ENCODE data around the gene SPATA31E1. TPM values are rescaled to one million over a fixed set of nuclear protein-coding genes. Genes with fewer than 3 reads are reported as not detected.

SPATA31E1 gene
- total RNA-seq, 6 donors from 2014 or later = not detected

DNA sequence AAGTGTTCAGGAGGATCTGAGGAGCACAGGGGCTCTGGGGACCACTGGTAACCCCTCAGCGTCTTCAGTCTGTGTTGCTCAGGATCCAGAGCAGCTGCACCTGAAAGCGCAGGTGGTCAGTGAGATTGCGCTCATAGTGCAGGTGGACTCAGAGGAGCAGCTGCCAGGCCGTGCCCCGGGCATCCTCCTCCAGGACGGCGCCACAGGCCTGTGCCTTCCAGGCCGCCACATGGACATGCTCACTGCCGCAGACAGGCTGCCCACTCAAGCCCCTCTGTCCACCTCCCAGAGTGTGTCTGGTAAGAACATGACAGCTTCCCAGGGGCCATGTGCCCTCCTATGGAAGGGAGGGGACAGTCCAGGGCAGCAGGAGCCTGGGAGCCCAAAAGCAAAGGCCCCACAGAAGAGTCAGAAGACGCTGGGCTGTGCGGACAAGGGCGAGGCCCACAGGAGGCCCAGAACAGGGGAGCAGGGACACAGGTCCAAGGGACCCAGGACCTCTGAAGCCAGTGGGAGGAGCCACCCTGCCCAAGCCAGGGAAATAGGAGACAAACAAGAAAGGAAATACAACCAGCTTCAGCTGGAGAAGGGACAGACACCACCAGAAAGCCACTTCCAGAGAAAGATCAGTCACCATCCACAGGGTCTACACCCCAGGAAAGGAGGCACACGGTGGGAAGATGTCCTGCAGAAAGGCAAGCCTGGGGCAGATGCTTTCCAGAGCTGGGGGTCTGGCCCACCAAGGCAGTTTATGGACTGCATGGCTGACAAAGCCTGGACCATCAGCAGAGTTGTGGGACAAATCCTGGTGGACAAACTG, 5.2 kb downstream of the SPATA31E1 start:
- Histone ChIP-seq H3K36me3 (no peaks in the 10 kb centered on the region), H3K4me3 (no peak overlapping the region), H3K27ac (no peak overlapping the region), H3K27me3 (no peaks in the 10 kb centered on the region), H3K9me3 (no peaks in the 10 kb centered on the region), H3K4me1 (no peaks in the 10 kb centered on the region)
- ATAC-seq (ENCODE audit: low FRiP score in 2 of 2) (peak in 1 of 2 donors; percentile 3), DNase-seq (peak in 1 of 2 donors; percentile 59)
- 87% methylated on average over 6 to 7 of the region's 13 CpGs for WGBS, 2 donors
- TF ChIP-seq, protein P1, sequence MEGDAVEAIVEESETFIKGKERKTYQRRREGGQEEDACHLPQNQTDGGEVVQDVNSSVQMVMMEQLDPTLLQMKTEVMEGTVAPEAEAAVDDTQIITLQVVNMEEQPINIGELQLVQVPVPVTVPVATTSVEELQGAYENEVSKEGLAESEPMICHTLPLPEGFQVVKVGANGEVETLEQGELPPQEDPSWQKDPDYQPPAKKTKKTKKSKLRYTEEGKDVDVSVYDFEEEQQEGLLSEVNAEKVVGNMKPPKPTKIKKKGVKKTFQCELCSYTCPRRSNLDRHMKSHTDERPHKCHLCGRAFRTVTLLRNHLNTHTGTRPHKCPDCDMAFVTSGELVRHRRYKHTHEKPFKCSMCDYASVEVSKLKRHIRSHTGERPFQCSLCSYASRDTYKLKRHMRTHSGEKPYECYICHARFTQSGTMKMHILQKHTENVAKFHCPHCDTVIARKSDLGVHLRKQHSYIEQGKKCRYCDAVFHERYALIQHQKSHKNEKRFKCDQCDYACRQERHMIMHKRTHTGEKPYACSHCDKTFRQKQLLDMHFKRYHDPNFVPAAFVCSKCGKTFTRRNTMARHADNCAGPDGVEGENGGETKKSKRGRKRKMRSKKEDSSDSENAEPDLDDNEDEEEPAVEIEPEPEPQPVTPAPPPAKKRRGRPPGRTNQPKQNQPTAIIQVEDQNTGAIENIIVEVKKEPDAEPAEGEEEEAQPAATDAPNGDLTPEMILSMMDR (IDR thresholded peaks at IDR 0.05) = no peak
- no peak for TF ChIP-seq POLR2A (IDR thresholded peaks at IDR 0.05)
- no peak for TF ChIP-seq POLR2AphosphoS5 (IDR thresholded peaks at IDR 0.05)
- TF ChIP-seq EP300 (IDR thresholded peaks at IDR 0.05) = no peak

DNA sequence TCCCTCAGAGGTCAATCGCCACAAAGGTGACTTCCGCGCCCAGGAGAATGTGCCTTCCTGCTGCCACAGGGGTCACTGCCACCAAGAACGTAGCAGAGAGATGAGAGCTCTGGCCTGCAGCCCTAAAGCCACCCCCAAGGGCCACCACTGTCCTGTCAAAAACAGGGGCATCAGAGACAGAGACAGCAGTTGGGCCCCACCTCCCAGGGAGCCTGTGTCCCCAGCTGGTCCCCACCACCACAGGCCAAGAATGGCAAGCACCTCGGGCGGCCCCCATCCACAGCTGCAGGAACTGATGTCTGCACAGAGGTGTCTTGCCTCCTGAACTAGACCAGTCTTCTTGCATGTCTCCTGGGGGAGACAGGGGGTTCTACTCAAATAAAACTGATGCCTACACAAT, 5.8 kb downstream of the SPATA31E1 start:
- WGBS, 2 donors = 75 to 89% methylated on average over 4 to 6 of the region's 6 CpGs

DNA sequence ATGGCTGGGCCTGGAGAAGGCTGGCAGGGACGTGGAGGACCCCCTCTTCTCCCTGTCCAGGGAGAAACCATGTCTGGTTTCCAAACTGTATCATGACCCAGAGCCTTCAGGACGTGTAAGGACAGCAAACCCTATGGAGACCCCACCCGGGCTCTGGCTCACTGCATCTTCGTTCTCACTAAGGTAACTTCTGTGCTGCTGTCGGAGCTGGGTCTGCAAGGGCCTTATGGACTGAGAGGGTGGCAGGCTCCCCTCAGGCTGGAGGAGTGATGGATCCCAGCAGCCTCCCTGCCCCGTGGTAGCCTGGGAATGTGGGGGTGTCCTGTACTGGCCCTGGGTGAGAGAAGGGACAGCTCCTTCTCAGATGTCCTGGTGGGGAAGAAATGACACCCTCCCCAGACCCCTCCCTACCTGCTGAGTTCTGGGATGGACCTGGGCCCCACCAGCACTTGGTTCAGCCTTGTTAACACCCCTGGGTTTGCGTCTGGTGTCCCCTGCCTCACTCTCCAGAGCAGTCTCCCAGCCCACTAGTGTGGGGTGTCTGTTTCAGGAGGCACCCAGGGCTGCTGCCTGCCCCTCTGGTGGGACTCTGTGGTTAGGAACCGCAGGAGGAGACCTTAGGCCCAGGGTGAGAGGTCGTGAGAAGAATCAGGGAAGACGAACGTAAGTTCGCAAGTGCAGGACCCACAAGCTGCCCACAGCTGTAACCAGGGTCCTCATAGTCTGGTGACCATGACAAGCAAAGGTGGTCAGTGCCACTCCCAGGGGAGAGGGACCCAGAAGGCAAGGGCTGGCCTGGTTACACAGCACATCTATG, 6.6 kb downstream of the SPATA31E1 start:
- TF ChIP-seq, protein P1 (IDR thresholded peaks at IDR 0.05) = no peak
- no peak for TF ChIP-seq POLR2AphosphoS5 (IDR thresholded peaks at IDR 0.05)
- WGBS, 2 donors = 84 to 89% methylated on average over 8 to 12 of the region's 12 CpGs
- Histone ChIP-seq H3K9me3 (no peaks in the 10 kb centered on the region), H3K27me3 (no peaks in the 10 kb centered on the region), H3K4me1 (no peaks in the 10 kb centered on the region), H3K36me3 (no peaks in the 10 kb centered on the region), H3K4me3 (no peak overlapping the region), H3K27ac (no peak overlapping the region)
- ATAC-seq (ENCODE audit: low FRiP score in 2 of 2) = no peak
- no peak for DNase-seq

More for the DNA sequence above, 5.8 kb downstream of the SPATA31E1 start:
- TF ChIP-seq EP300 (IDR thresholded peaks at IDR 0.05) (no peak), POLR2A (IDR thresholded peaks at IDR 0.05) (no peak), POLR2AphosphoS5 (IDR thresholded peaks at IDR 0.05) (no peak)
- TF ChIP-seq, protein P1 (IDR thresholded peaks at IDR 0.05) = no peak
- DNase-seq (no peak), ATAC-seq (ENCODE audit: low FRiP score in 2 of 2) (no peak)
- no peaks in the 10 kb centered on the region for H3K36me3 ChIP-seq
- H3K27ac ChIP-seq = no peak overlapping the region
- no peak overlapping the region for H3K4me3 ChIP-seq
- no peaks in the 10 kb centered on the region for H3K27me3 ChIP-seq
- H3K9me3 ChIP-seq = no peaks in the 10 kb centered on the region
- no peaks in the 10 kb centered on the region for H3K4me1 ChIP-seq

DNA sequence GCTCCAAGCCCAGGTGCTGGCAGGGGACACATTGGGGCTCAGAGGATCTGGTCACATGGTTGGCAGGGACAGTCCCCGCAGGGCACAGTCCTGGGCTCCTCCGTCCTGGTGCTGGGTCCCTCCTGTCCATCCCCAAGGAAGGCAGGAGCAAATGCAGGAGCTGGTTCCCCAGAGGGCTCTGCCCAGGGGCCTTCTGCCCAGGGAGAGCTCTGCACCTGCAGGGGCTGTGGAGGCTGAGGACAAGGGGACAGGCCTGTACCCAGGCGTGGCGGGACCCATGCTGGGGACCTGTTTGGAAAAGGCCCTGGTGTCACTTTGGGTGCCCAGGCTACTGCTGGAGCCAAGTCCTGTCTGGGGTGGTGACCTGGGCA, 7.2 kb downstream of the SPATA31E1 start:
- TF ChIP-seq POLR2AphosphoS5 (IDR thresholded peaks at IDR 0.05) = no peak
- no peak for TF ChIP-seq EP300 (IDR thresholded peaks at IDR 0.05)
- TF ChIP-seq, protein P1 (IDR thresholded peaks at IDR 0.05) = no peak
- TF ChIP-seq POLR2A (IDR thresholded peaks at IDR 0.05) = no peak
- no peaks in the 10 kb centered on the region for H3K36me3 ChIP-seq
- DNase-seq (peak in 1 of 2 donors; percentile 46), ATAC-seq (ENCODE audit: low FRiP score in 2 of 2) (peak in 1 of 2 donors; percentile 5)
- H3K27me3 ChIP-seq = no peaks in the 10 kb centered on the region
- H3K4me3 ChIP-seq = no peak overlapping the region
- no peaks in the 10 kb centered on the region for H3K9me3 ChIP-seq
- no peak overlapping the region for H3K27ac ChIP-seq
- WGBS, 2 donors = 95% methylated on average over 4 of the region's 4 CpGs; no CpG with 5 or more reads in 1 of the 2 donors
- H3K4me1 ChIP-seq = no peaks in the 10 kb centered on the region
